Spleen (tissue), 13 donors: ENCODE measurements around the gene HMGB2. TPM values are rescaled to one million over a fixed set of nuclear protein-coding genes. Genes with fewer than 3 reads are reported as not detected.

Experiments used
- DNase-seq: peaks from one replicate; pipeline ENCODE4 v3.0.0-alpha.2; 2020
- H3K27ac ChIP-seq, 8 donors: fragments of 200-600 bp; sonication (generic) in 7 of 8; 1 replicate in 4 of 8; 2 replicates in 4 of 8; pipeline versions ENCODE4 v1.5.0 to v1.8.0; 2016 to 2021; ENCODE audit warnings: inconsistent platforms in 4 of 8, mild to moderate bottlenecking in 4 of 8, moderate library complexity in 1 of 8
- H3K27me3 ChIP-seq, 7 donors: fragments of 200-600 bp; sonication (generic) in 6 of 7; replicated peaks in 1 of 7; 1 replicate in 4 of 7; 2 replicates in 3 of 7; pipeline versions ENCODE4 v1.5.0 to v1.8.0; 2016 to 2021; ENCODE audit warnings: inconsistent platforms in 3 of 7, mild to moderate bottlenecking in 1 of 7
- H3K36me3 ChIP-seq, 6 donors: fragments of 200-600 bp; sonication (generic) in 5 of 6; 1 replicate in 4 of 6; 2 replicates in 2 of 6; pipeline versions ENCODE4 v1.5.0 to v1.8.0; 2016 to 2021; ENCODE audit warnings: inconsistent platforms in 2 of 6
- H3K4me1 ChIP-seq, 6 donors: fragments of 200-600 bp; sonication (generic) in 5 of 6; 1 replicate in 3 of 6; 2 replicates in 3 of 6; pipeline versions ENCODE4 v1.5.0 to v1.8.0; 2016 to 2021; ENCODE audit warnings: inconsistent platforms in 3 of 6
- H3K4me3 ChIP-seq, 8 donors: fragments of 200-600 bp; sonication (generic) in 7 of 8; 1 replicate in 4 of 8; 2 replicates in 4 of 8; pipeline versions ENCODE4 v1.5.0 to v1.8.0; 2016 to 2021; ENCODE audit warnings: inconsistent platforms in 4 of 8, mild to moderate bottlenecking in 4 of 8, moderate library complexity in 2 of 8
- H3K9me3 ChIP-seq, 8 donors: fragments of 200-600 bp; sonication (generic) in 7 of 8; 1 replicate in 4 of 8; 2 replicates in 4 of 8; pipeline versions ENCODE4 v1.5.0 to v1.8.0; 2016 to 2021; ENCODE audit warnings: inconsistent platforms in 4 of 8
- POLR2A ChIP-seq, 3 donors: fragments of 450-650 bp; IDR thresholded peaks; one replicate each; pipeline ENCODE4 v1.5.1; 2017; ENCODE audit warnings: antibody characterized with exemption in 3 of 3, mild to moderate bottlenecking in 1 of 3
- POLR2AphosphoS5 ChIP-seq, 3 donors: sonication (generic); formaldehyde crosslinking; IDR thresholded peaks; one replicate each; pipeline ENCODE4 v1.5.1; 2017; ENCODE audit warnings: antibody characterized with exemption in 3 of 3
- WGBS, 5 donors: extraction: QIAGEN DNeasy Blood & Tissue Kit in 3 of 5; methylation state at CpG; one replicate each; pipeline versions ENCODE4 v1.1.5 to v1.1.7; 2013 to 2018; 5-methylcytosine and 5-hydroxymethylcytosine counted together
- intact Hi-C: fragments of 100-400 bp; cut with DNase I; formaldehyde crosslinking; loops from one replicate; pipeline ENCODE4 v1.15.0; 2023; ENCODE audit warnings: low total_unique reads
- long read RNA-seq, 2 donors: transcript quantifications; one replicate each; lab custom pipeline, GENCODE V29; 2026
- polyA plus RNA-seq, 3 donors: library from polyadenylated mRNA; stranded (reverse); fragments of 200-250 nt; gene quantifications; one replicate each; pipeline ENCODE4 v1.2.1, GENCODE V29; 2013
- total RNA-seq, 7 donors: library from RNA; depleted of rRNA in 3 of 7; stranded (reverse); fragments of >200 nt in 3 of 7; fragmentation: NEBNext Ultra II Directional in 4 of 7; extraction: Animal tissue kit (Norgen Biotek cat#: 25700) in 4 of 7; gene quantifications; one replicate each; pipeline versions ENCODE4 v1.1.0 to v1.2.1, GENCODE V29; 2016 to 2021
- TF ChIP-seq, protein P1 (sequence below), 11 experiments: fragments of 200-600 bp in 7 of 11; fragments of 450-650 bp in 4 of 11; sonication (generic) in 4 of 11; IDR thresholded peaks in 8 of 11; conservative IDR thresholded peaks in 3 of 11; 1 replicate in 7 of 11; 2 replicates in 4 of 11; pipeline versions ENCODE4 v1.4.0 to v1.8.0; 2016 to 2021; ENCODE audit warnings: antibody characterized with exemption in 11 of 11, inconsistent platforms in 4 of 11, mild to moderate bottlenecking in 1 of 11
- donor health status: healthy with polysubstance abuse.
- donor health status: DM: no; HTN: no; CAD: no; lungs with moderate emphysema.
- donor health status: DM: no; HTN: no; CAD: no.
- donor health status: Bipolar disorder and iron deficiency.
- donor health status: healthy.
- donor health status: DM: no; HTN: no; CAD: no.
- donor health status: DM: yes; HTN: yes; CAD: no.

Gene HMGB2
- total RNA-seq (100 to 1,000 TPM in 5 of 7 donors, 10 to 100 TPM in 2; 78.2 to 143 (median 126) TPM), polyA plus RNA-seq (100 to 1,000 TPM; 116 to 421 (median 163) TPM)
- long read RNA-seq, donor 1, transcript HMGB2-205 (3 exons, 1,841 nt), result minor isoform, 7 of 231 reads
- long read RNA-seq, donor 1, transcript HMGB2-202 (4 exons, 1,032 nt), result minor isoform, 46 of 231 reads
- long read RNA-seq, donor 1, transcript HMGB2-201 (5 exons, 1,889 nt), result major isoform, 141 of 231 reads
- long read RNA-seq, donor 1, transcript HMGB2-203 (5 exons, 1,175 nt), result minor isoform, 10 of 231 reads
- long read RNA-seq, donor 1, partial matches to known transcripts, result 27 of 231 reads
- long read RNA-seq, donor 1, other reads (novel, unspliced or antisense), result 0 of 231 reads
- long read RNA-seq, donor 2, transcript HMGB2-201 (5 exons, 1,889 nt), result major isoform, 93 of 168 reads
- long read RNA-seq, donor 2, transcript HMGB2-203 (5 exons, 1,175 nt), result minor isoform, 11 of 168 reads
- long read RNA-seq, donor 2, transcript HMGB2-205 (3 exons, 1,841 nt), result minor isoform, 7 of 168 reads
- long read RNA-seq, donor 2, transcript HMGB2-202 (4 exons, 1,032 nt), result minor isoform, 33 of 168 reads
- long read RNA-seq, donor 2, partial matches to known transcripts, result 24 of 168 reads
- long read RNA-seq, donor 2, other reads (novel, unspliced or antisense), result 0 of 168 reads

- Histone ChIP-seq H3K4me3 (peak within 1 kb of the TSS; percentile 74 to 99 (median 92)), H3K4me1 (peaks cover 16 to 52% (median 40%) of the 10 kb centered on the region in 6 donors), H3K27ac (peak within 1 kb of the TSS; percentile 96 to 100 (median 99)), H3K9me3 (no peaks in the 10 kb centered on the region), H3K27me3 (no peaks in the 10 kb centered on the region), H3K36me3 (peaks cover 0 to 35% (median 13%) of the 10 kb centered on the region in 6 donors)
- WGBS, 5 donors, result 0 to 1% (median 0%) methylated on average over 54 to 61 of the region's 61 CpGs
- intact Hi-C loops, result loop anchor here (5.0 kb wide), 1 partner anchor 38 kb away; the partner anchor contains the start of gene SAP30
- peak; percentile 99 for DNase-seq
- TF ChIP-seq POLR2AphosphoS5 (IDR thresholded peaks at IDR 0.05) (peak; percentile 96 to 99 (median 99)), POLR2A (IDR thresholded peaks at IDR 0.05) (peak; percentile 90 to 97 (median 90))
- TF ChIP-seq, protein P1, sequence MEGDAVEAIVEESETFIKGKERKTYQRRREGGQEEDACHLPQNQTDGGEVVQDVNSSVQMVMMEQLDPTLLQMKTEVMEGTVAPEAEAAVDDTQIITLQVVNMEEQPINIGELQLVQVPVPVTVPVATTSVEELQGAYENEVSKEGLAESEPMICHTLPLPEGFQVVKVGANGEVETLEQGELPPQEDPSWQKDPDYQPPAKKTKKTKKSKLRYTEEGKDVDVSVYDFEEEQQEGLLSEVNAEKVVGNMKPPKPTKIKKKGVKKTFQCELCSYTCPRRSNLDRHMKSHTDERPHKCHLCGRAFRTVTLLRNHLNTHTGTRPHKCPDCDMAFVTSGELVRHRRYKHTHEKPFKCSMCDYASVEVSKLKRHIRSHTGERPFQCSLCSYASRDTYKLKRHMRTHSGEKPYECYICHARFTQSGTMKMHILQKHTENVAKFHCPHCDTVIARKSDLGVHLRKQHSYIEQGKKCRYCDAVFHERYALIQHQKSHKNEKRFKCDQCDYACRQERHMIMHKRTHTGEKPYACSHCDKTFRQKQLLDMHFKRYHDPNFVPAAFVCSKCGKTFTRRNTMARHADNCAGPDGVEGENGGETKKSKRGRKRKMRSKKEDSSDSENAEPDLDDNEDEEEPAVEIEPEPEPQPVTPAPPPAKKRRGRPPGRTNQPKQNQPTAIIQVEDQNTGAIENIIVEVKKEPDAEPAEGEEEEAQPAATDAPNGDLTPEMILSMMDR (IDR thresholded peaks at IDR 0.05 in 8 of 11, conservative IDR thresholded peaks at IDR 0.05 in 3 of 11), result peak in 1 of 11 experiments; percentile 22
These were observed at the start of gene HMGB2 for GRCh38 chr4:173334085-173334890. TSS of gene HMGB2 (minus strand) at chr4:173334358. CDS start at chr4:173333649, 709 bp downstream.

DNA sequence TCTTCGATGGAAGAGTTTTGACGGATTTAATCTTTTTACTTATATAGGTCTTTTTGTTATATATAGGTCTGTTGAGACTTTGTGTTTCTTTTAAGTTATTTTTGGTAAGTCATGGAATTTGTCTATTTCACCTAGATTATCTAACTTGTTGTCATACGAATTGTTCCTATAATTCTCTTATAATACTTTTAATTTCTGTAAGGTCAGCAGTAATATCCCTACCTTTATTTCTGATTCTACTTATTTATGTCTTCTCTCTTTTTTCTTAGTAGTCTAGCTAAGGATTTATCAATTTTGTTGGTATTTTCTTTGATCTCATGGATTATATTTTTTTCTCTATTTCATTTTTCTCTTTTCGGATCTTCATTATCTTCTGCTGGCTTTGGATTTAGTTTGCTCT lies 48.2 kb upstream of the HMGB2 start:
- no peaks in the 10 kb centered on the region for H3K9me3 ChIP-seq
- intact Hi-C loops, result no loop called here
- no peaks in the 10 kb centered on the region for H3K36me3 ChIP-seq
- H3K4me1 ChIP-seq, result peaks cover 0 to 9% (median 0%) of the 10 kb centered on the region in 6 donors
- H3K27ac ChIP-seq, result no peak overlapping the region
- no peaks in the 10 kb centered on the region for H3K27me3 ChIP-seq
- 95 to 99% (median 97%) methylated on average over 4 of the region's 4 CpGs for WGBS, 5 donors
- no peak overlapping the region for H3K4me3 ChIP-seq
- no peak for TF ChIP-seq POLR2A (IDR thresholded peaks at IDR 0.05)
- TF ChIP-seq POLR2AphosphoS5 (IDR thresholded peaks at IDR 0.05), result no peak
- TF ChIP-seq, protein P1 (IDR thresholded peaks at IDR 0.05 in 8 of 11, conservative IDR thresholded peaks at IDR 0.05 in 3 of 11), result no peak
- no peak for DNase-seq

- intact Hi-C loops, result no loop called here
- 37 to 82% (median 51%) methylated on average over 1 of the region's 1 CpG for WGBS, 5 donors
- H3K27ac ChIP-seq, result no peak overlapping the region
These were observed 47.5 kb upstream of the HMGB2 start for GRCh38 chr4:173381610-173382009.

More at GRCh38 chr4:173381610-173382009, 47.5 kb upstream of the HMGB2 start:
- no peaks in the 10 kb centered on the region for H3K27me3 ChIP-seq
- H3K4me3 ChIP-seq, result no peak overlapping the region
- peaks cover 0 to 9% (median 0%) of the 10 kb centered on the region in 6 donors for H3K4me1 ChIP-seq
- peaks cover 0 to 6% (median 0%) of the 10 kb centered on the region in 6 donors for H3K36me3 ChIP-seq
- DNase-seq, result no peak
- no peaks in the 10 kb centered on the region for H3K9me3 ChIP-seq
- TF ChIP-seq, protein P1 (IDR thresholded peaks at IDR 0.05 in 8 of 11, conservative IDR thresholded peaks at IDR 0.05 in 3 of 11), result no peak
- no peak for TF ChIP-seq POLR2A (IDR thresholded peaks at IDR 0.05)
- no peak for TF ChIP-seq POLR2AphosphoS5 (IDR thresholded peaks at IDR 0.05)
